Measurements from ENCODE around the gene LTBP3. TPM values are rescaled to one million over a fixed set of nuclear protein-coding genes. Genes with fewer than 3 reads are reported as not detected.

Gene LTBP3
- total and polyA plus RNA-seq, 2 of the 13 experiments (the other 11 are each of a cell fraction or from before 2014, with no cell fraction given) = 12.2 to 68.1 TPM

DNA sequence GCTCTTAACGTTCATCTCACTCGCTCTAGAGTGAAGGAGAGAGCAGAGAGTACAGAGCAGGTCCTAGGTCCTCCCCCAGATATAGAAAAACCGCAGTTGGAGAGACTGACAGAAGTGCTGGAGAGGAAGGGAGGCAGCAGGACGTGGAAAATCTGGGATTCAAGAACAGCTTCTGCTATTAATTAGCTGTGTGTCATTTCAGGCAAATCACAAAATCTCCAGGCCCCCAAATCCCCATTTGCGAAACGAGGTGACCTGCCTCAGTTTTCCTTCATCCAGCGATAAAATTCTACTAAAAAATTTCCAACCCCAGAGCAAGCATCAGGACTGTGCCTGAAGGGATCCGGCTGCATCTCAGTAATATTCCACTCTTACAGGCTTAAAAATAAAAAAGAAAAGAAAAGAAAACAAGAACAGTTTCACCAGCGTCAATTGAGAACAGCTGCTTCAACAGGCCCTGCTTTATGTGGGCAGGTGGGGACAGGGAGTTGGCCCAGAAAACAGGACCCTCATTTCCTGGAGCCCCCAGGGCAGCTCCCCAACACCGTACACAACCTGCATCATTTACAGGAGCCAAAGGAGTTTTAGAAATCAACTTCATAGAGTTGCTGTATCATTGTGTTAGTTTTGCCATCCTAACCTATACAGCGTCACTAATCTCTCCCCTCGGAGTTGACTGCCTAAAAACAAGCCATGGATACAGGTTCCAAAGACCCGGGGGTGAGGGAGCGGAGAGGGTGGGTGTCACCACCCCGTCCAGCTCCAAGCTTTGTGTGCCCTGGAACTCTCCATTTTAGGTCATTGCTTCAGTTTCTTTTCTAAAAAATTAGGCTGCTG is 61.6 kb downstream of the LTBP3 start (continued):
- TF ChIP-seq, protein P1, sequence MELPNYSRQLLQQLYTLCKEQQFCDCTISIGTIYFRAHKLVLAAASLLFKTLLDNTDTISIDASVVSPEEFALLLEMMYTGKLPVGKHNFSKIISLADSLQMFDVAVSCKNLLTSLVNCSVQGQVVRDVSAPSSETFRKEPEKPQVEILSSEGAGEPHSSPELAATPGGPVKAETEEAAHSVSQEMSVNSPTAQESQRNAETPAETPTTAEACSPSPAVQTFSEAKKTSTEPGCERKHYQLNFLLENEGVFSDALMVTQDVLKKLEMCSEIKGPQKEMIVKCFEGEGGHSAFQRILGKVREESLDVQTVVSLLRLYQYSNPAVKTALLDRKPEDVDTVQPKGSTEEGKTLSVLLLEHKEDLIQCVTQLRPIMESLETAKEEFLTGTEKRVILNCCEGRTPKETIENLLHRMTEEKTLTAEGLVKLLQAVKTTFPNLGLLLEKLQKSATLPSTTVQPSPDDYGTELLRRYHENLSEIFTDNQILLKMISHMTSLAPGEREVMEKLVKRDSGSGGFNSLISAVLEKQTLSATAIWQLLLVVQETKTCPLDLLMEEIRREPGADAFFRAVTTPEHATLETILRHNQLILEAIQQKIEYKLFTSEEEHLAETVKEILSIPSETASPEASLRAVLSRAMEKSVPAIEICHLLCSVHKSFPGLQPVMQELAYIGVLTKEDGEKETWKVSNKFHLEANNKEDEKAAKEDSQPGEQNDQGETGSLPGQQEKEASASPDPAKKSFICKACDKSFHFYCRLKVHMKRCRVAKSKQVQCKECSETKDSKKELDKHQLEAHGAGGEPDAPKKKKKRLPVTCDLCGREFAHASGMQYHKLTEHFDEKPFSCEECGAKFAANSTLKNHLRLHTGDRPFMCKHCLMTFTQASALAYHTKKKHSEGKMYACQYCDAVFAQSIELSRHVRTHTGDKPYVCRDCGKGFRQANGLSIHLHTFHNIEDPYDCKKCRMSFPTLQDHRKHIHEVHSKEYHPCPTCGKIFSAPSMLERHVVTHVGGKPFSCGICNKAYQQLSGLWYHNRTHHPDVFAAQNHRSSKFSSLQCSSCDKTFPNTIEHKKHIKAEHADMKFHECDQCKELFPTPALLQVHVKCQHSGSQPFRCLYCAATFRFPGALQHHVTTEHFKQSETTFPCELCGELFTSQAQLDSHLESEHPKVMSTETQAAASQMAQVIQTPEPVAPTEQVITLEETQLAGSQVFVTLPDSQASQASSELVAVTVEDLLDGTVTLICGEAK (IDR thresholded peaks at IDR 0.05) = no peak
- TF ChIP-seq, protein P1 (CRISPR knock-in tag; IDR thresholded peaks at IDR 0.05) = no peak
- TF ChIP-seq ZNF232 (CRISPR knock-in tag; IDR thresholded peaks at IDR 0.05; ENCODE audit: borderline replicate concordance) = 0 out of 2 replicates have a peak, but pooled peaks have one; percentile 11
- no peak for TF ChIP-seq NCOA2 (CRISPR knock-in tag; IDR thresholded peaks at IDR 0.05)
- TF ChIP-seq ARHGAP35 (CRISPR knock-in tag; IDR thresholded peaks at IDR 0.05; ENCODE audit: borderline replicate concordance) = no peak
- TF ChIP-seq ARNTL (CRISPR knock-in tag; IDR thresholded peaks at IDR 0.05) = no peak
- peak; percentile 24; the same call in 1 of the 2 replicates for TF ChIP-seq KLF9 (CRISPR knock-in tag; IDR thresholded peaks at IDR 0.05; ENCODE audit: low read depth)
- no peak for TF ChIP-seq ZNF263 (CRISPR knock-in tag; IDR thresholded peaks at IDR 0.05)
- TF ChIP-seq, protein P2, sequence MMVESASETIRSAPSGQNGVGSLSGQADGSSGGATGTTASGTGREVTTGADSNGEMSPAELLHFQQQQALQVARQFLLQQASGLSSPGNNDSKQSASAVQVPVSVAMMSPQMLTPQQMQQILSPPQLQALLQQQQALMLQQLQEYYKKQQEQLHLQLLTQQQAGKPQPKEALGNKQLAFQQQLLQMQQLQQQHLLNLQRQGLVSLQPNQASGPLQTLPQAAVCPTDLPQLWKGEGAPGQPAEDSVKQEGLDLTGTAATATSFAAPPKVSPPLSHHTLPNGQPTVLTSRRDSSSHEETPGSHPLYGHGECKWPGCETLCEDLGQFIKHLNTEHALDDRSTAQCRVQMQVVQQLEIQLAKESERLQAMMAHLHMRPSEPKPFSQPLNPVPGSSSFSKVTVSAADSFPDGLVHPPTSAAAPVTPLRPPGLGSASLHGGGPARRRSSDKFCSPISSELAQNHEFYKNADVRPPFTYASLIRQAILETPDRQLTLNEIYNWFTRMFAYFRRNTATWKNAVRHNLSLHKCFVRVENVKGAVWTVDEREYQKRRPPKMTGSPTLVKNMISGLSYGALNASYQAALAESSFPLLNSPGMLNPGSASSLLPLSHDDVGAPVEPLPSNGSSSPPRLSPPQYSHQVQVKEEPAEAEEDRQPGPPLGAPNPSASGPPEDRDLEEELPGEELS (CRISPR knock-in tag; IDR thresholded peaks at IDR 0.05) = no peak
- TF ChIP-seq ZFAT (CRISPR knock-in tag; conservative IDR thresholded peaks at IDR 0.05) = no peak
- peak; percentile 3 for TF ChIP-seq ASH2L (IDR thresholded peaks at IDR 0.05; ENCODE audit: insufficient read length, low read depth, low read length)
- TF ChIP-seq NR1H2 (CRISPR knock-in tag; IDR thresholded peaks at IDR 0.05; ENCODE audit: borderline replicate concordance, low read depth) = no peak
- 0 out of 2 replicates have a peak, but pooled peaks have one; percentile 18 for TF ChIP-seq TFAP4 (IDR thresholded peaks at IDR 0.05; ENCODE audit: borderline replicate concordance, low read depth)
- no peak for TF ChIP-seq ZNF644 (CRISPR knock-in tag; IDR thresholded peaks at IDR 0.05; ENCODE audit: low read depth)
- TF ChIP-seq, protein P3, sequence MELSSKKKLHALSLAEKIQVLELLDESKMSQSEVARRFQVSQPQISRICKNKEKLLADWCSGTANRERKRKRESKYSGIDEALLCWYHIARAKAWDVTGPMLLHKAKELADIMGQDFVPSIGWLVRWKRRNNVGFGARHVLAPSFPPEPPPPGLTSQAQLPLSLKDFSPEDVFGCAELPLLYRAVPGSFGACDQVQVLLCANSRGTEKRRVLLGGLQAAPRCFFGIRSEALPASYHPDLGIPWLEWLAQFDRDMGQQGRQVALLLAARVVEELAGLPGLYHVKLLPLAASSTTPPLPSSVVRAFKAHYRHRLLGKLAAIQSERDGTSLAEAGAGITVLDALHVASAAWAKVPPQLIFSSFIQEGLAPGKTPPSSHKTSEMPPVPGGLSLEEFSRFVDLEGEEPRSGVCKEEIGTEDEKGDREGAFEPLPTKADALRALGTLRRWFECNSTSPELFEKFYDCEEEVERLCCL (CRISPR knock-in tag; IDR thresholded peaks at IDR 0.05; ENCODE audit: borderline replicate concordance) = no peak
